ENCODE measurements around the gene UST. TPM values are rescaled to one million over a fixed set of nuclear protein-coding genes. Genes with fewer than 3 reads are reported as not detected.

Gene UST
- total RNA-seq, 2 experiments from 2014 or later = 1.9 to 3.7 TPM

DNA sequence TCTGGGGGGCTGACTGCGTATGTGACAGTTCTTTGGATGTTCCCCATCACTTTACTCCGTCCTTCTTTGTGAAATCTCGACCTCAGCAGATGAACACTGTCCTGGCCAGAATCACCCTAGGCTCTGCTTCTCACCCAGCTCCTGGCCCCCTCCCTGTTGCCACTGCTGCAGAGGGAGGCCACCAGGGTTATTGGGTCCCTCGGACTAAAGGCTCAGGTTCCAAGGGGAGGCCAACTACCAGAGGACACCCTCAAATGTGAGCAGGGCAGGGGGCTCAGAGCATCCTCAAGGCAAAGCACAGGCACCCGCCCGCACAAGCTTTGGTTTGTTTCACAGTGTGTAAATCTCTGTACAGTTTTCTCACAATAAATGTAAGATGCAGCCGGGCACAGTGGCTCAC lies 269.9 kb downstream of the UST start:
- DNase-seq = no peak
- Mint-ChIP-seq H3K9me3 (no peaks in the 10 kb centered on the region), H3K36me3 (ENCODE audit: low read depth) (peaks cover 2% of the 10 kb centered on the region), H3K4me1 (ENCODE audit: low read depth) (no peaks in the 10 kb centered on the region), H3K4me3 (no peak overlapping the region), H3K27ac (no peak overlapping the region), H3K27me3 (no peaks in the 10 kb centered on the region)
- H3K4me1 ChIP-seq (ENCODE audit: insufficient read depth, low read length) = no peaks in the 10 kb centered on the region
- no peak for ATAC-seq (ENCODE audit: poor library complexity)
- ChIA-PET CTCF (no interaction called here), POLR2A (no interaction called here)
- H3K36me3 ChIP-seq (ENCODE audit: insufficient read depth, low read length) = peaks cover 3% of the 10 kb centered on the region
- TF ChIP-seq, protein P1, sequence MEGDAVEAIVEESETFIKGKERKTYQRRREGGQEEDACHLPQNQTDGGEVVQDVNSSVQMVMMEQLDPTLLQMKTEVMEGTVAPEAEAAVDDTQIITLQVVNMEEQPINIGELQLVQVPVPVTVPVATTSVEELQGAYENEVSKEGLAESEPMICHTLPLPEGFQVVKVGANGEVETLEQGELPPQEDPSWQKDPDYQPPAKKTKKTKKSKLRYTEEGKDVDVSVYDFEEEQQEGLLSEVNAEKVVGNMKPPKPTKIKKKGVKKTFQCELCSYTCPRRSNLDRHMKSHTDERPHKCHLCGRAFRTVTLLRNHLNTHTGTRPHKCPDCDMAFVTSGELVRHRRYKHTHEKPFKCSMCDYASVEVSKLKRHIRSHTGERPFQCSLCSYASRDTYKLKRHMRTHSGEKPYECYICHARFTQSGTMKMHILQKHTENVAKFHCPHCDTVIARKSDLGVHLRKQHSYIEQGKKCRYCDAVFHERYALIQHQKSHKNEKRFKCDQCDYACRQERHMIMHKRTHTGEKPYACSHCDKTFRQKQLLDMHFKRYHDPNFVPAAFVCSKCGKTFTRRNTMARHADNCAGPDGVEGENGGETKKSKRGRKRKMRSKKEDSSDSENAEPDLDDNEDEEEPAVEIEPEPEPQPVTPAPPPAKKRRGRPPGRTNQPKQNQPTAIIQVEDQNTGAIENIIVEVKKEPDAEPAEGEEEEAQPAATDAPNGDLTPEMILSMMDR (IDR thresholded peaks at IDR 0.05) = no peak
- intact Hi-C loops (cut with DNase I, micrococcal nuclease) = no loop called here
- no peak overlapping the region for H3K27ac ChIP-seq (ENCODE audit: low read depth in 1 of 2, low read length in 2 of 2)
- no peaks in the 10 kb centered on the region for H3K27me3 ChIP-seq (ENCODE audit: control insufficient read depth in 1 of 2, insufficient read depth in 2 of 2, low read length in 2 of 2)
- no peaks in the 10 kb centered on the region for H3K9me3 ChIP-seq (ENCODE audit: control insufficient read depth in 1 of 2, insufficient read depth in 1 of 2, low read length in 2 of 2)
- no peak overlapping the region for H3K4me3 ChIP-seq (ENCODE audit: low read length)

DNA sequence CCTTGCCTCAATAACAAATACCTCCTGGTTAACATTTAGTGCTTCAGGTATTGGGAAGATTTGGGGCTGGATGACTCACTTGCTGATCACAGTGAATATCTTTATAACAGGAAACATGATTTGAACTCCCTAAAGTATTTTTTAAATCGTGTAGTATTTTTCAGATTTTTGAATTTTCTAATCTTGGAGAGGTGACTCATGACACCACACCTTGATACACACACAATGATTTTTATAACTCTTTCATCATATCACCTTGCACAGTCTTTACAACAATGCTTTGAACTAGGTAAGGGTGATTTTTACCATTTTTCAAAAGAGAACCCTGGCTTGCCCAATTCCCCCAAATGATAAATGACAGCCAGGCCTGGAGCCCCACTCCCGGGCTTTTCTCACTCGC lies 273.5 kb downstream of the UST start:
- peaks cover 3% of the 10 kb centered on the region for H3K36me3 ChIP-seq (ENCODE audit: insufficient read depth, low read length)
- no peak overlapping the region for H3K27ac ChIP-seq (ENCODE audit: low read depth in 1 of 2, low read length in 2 of 2)
- TF ChIP-seq, protein P1 (IDR thresholded peaks at IDR 0.05) = no peak
- no peaks in the 10 kb centered on the region for H3K27me3 Mint-ChIP-seq
- no peak for ATAC-seq (ENCODE audit: poor library complexity)
- H3K4me3 ChIP-seq (ENCODE audit: low read length) = no peak overlapping the region
- intact Hi-C loops (cut with DNase I, micrococcal nuclease) = loop anchor here in 1 of 2 experiments (10.0 kb wide), 1 partner anchor 674 kb away; no protein-coding TSS in a partner anchor
- no peaks in the 10 kb centered on the region for H3K9me3 Mint-ChIP-seq
- no peak overlapping the region for H3K4me3 Mint-ChIP-seq
- H3K4me1 Mint-ChIP-seq (ENCODE audit: low read depth) = no peaks in the 10 kb centered on the region
- no peaks in the 10 kb centered on the region for H3K9me3 ChIP-seq (ENCODE audit: control insufficient read depth in 1 of 2, insufficient read depth in 1 of 2, low read length in 2 of 2)
- POLR2A ChIA-PET = no interaction called here
- H3K27ac Mint-ChIP-seq = no peak overlapping the region
- no peak for DNase-seq
- CTCF ChIA-PET = no interaction called here
- H3K36me3 Mint-ChIP-seq (ENCODE audit: low read depth) = peaks cover 7% of the 10 kb centered on the region
- H3K4me1 ChIP-seq (ENCODE audit: insufficient read depth, low read length) = no peaks in the 10 kb centered on the region
- H3K27me3 ChIP-seq (ENCODE audit: control insufficient read depth in 1 of 2, insufficient read depth in 2 of 2, low read length in 2 of 2) = no peaks in the 10 kb centered on the region

DNA sequence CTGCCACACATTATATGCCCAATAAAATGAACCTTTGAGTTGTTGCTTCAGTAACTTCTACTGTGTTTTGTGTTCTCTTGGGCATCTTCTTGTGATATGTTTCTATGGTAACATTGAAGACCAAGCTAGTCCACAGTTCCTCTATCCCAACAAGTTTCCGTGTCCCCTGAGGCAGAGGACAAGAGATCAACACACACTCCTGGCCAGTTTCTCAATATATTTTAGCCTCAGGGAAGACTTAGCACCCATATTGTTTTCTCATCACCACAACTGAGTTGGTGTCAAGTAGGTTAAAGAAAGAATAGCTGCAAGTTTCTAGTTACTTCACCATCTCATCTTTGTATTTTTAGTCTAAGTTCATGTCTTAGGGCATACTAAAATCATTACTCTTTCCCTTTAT lies 277.5 kb downstream of the UST start:
- Histone ChIP-seq H3K36me3 (ENCODE audit: insufficient read depth, low read length) (peaks cover 3% of the 10 kb centered on the region), H3K4me3 (ENCODE audit: low read length) (no peak overlapping the region), H3K27me3 (ENCODE audit: control insufficient read depth in 1 of 2, insufficient read depth in 2 of 2, low read length in 2 of 2) (no peaks in the 10 kb centered on the region), H3K9me3 (ENCODE audit: control insufficient read depth in 1 of 2, insufficient read depth in 1 of 2, low read length in 2 of 2) (peaks cover 0 to 4% of the 10 kb centered on the region in 2 experiments), H3K27ac (ENCODE audit: low read depth in 1 of 2, low read length in 2 of 2) (no peak overlapping the region), H3K4me1 (ENCODE audit: insufficient read depth, low read length) (no peaks in the 10 kb centered on the region)
- H3K9me3 Mint-ChIP-seq = peaks cover 4% of the 10 kb centered on the region
- H3K27ac Mint-ChIP-seq = no peak overlapping the region
- DNase-seq (no peak), ATAC-seq (ENCODE audit: poor library complexity) (no peak)
- peaks cover 4% of the 10 kb centered on the region for H3K4me1 Mint-ChIP-seq (ENCODE audit: low read depth)
- CTCF ChIA-PET = interaction anchor here (1.6 kb wide), 2 partner anchors 58 to 408 kb away, joined by 5 read pairs; no protein-coding TSS in a partner anchor
- TF ChIP-seq, protein P1 (IDR thresholded peaks at IDR 0.05) = no peak
- intact Hi-C loops (cut with DNase I, micrococcal nuclease) = loop anchor here in 1 of 2 experiments (10.0 kb wide), 1 partner anchor 670 kb away; no protein-coding TSS in a partner anchor
- POLR2A ChIA-PET = interaction anchor here (0.8 to 1.2 kb wide), 2 partner anchors 42 to 408 kb away, joined by 3 to 4 read pairs; no protein-coding TSS in a partner anchor
- H3K27me3 Mint-ChIP-seq = no peaks in the 10 kb centered on the region
- H3K36me3 Mint-ChIP-seq (ENCODE audit: low read depth) = peaks cover 7% of the 10 kb centered on the region
- no peak overlapping the region for H3K4me3 Mint-ChIP-seq

Data from CD4-positive, alpha-beta T cell (primary cell).